Neural crest cell (in vitro differentiated cells): ENCODE results near the gene FOXR2. TPM values are rescaled to one million over a fixed set of nuclear protein-coding genes. Genes with fewer than 3 reads are reported as not detected.

ENCODE experiments used
- DNase-seq: peaks from one replicate; pipeline ENCODE4 v3.0.0; 2021; ENCODE audit warnings: low read depth, mixed read lengths, low spot score
- H3K27ac Mint-ChIP-seq: one replicate; pipeline ENCODE4 v1.8.0; 2021; ENCODE audit warnings: mild to moderate bottlenecking, mixed read lengths; ENCODE audit not compliant: unreplicated experiment
- H3K27me3 Mint-ChIP-seq: 2 replicates; pipeline ENCODE4 v1.8.0; 2021; ENCODE audit warnings: low read depth, mild to moderate bottlenecking, mixed read lengths
- H3K36me3 Mint-ChIP-seq: 2 replicates; pipeline ENCODE4 v1.8.0; 2021; ENCODE audit warnings: low read depth, mild to moderate bottlenecking, mixed read lengths
- H3K4me1 Mint-ChIP-seq: 2 replicates; pipeline ENCODE4 v1.8.0; 2021; ENCODE audit warnings: mixed read lengths
- H3K4me3 Mint-ChIP-seq: one replicate; pipeline ENCODE4 v1.8.0; 2021; ENCODE audit warnings: mild to moderate bottlenecking, mixed read lengths
- H3K9me3 Mint-ChIP-seq: 2 replicates; pipeline ENCODE4 v1.8.0; 2021; ENCODE audit warnings: mixed read lengths
- CTCF ChIP-seq: fragments of 200-600 bp; sonication (generic); conservative IDR thresholded peaks from 2 replicates; pipeline ENCODE4 v1.5.0; 2021; ENCODE audit warnings: antibody characterized with exemption, mild to moderate bottlenecking
- total RNA-seq: library from RNA; stranded (reverse); gene quantifications from 2 replicates; pipeline ENCODE4 v1.2.1, GENCODE V29; 2021

FOXR2 gene
- total RNA-seq, 1 donor from 2014 or later, result not detected

GRCh38 chrX:55648434-55648833 lies 25.2 kb downstream of the FOXR2 start:
- Mint-ChIP-seq H3K36me3 (peaks cover 2% of the 10 kb centered on the region), H3K27ac (no peak overlapping the region), H3K4me3 (no peak overlapping the region), H3K4me1 (no peaks in the 10 kb centered on the region), H3K9me3 (peaks cover 11% of the 10 kb centered on the region), H3K27me3 (peaks cover 4% of the 10 kb centered on the region)
- DNase-seq, result no peak
- TF ChIP-seq CTCF, result no peak

GRCh38 chrX:55659931-55660330 lies 36.7 kb downstream of the FOXR2 start:
- Mint-ChIP-seq H3K27me3 (no peaks in the 10 kb centered on the region), H3K27ac (no peak overlapping the region), H3K36me3 (peaks cover 4% of the 10 kb centered on the region), H3K4me1 (no peaks in the 10 kb centered on the region), H3K4me3 (no peak overlapping the region), H3K9me3 (peaks cover 21% of the 10 kb centered on the region)
- DNase-seq, result no peak
- TF ChIP-seq CTCF, result no peak

GRCh38 chrX:55663584-55663983 lies 40.4 kb downstream of the FOXR2 start:
- no peaks in the 10 kb centered on the region for H3K27me3 Mint-ChIP-seq
- H3K9me3 Mint-ChIP-seq, result peaks cover 29% of the 10 kb centered on the region
- no peak overlapping the region for H3K4me3 Mint-ChIP-seq
- H3K4me1 Mint-ChIP-seq, result no peaks in the 10 kb centered on the region
- no peak for TF ChIP-seq CTCF
- no peak overlapping the region for H3K27ac Mint-ChIP-seq
- no peak for DNase-seq
- H3K36me3 Mint-ChIP-seq, result peaks cover 5% of the 10 kb centered on the region

GRCh38 chrX:55668084-55668483 lies 44.9 kb downstream of the FOXR2 start:
- Mint-ChIP-seq H3K4me1 (no peaks in the 10 kb centered on the region), H3K36me3 (peaks cover 10% of the 10 kb centered on the region), H3K27ac (no peak overlapping the region), H3K4me3 (no peak overlapping the region), H3K9me3 (peaks cover 21% of the 10 kb centered on the region), H3K27me3 (no peaks in the 10 kb centered on the region)
- TF ChIP-seq CTCF, result no peak
- no peak for DNase-seq

Other genes starting within 250 kb of the FOXR2 start
- gene MAGEH1, start 171.3 kb upstream of the FOXR2 start, total RNA-seq, result 24.8 and 27.5 TPM in 2 replicates
- gene USP51, start 133.6 kb upstream of the FOXR2 start, total RNA-seq, result 9.4 and 9.9 TPM in 2 replicates
- gene RRAGB, start 94.3 kb downstream of the FOXR2 start, total RNA-seq, result 13.9 and 14.6 TPM in 2 replicates